HG02973 (cell line): ENCODE measurements around the gene RTP2.
A peak's percentile ranks its signal among the peaks of the same experiment; 100 is the strongest.
"Not testable (repeated sequence)": the region's sequence is repeated elsewhere in the genome, so short reads cannot be mapped to it uniquely, and the experiment has no call there.

Source experiments
- ATAC-seq: cut with Tn5 transposase; IDR thresholded peaks from one replicate; pipeline ENCODE4 v1.9.1; 2021; ENCODE audit warnings: moderate library complexity; ENCODE audit not compliant: unreplicated experiment

The RTP2 gene

GRCh38 chr3:187717572-187717971 lies 15.2 kb upstream of the RTP2 start:
- ATAC-seq, result no peak

GRCh38 chr3:187714404-187714979 lies 12.1 kb upstream of the RTP2 start:
- ATAC-seq, result peak; percentile 91

GRCh38 chr3:187713504-187713903 lies 11.1 kb upstream of the RTP2 start:
- no peak for ATAC-seq

- ATAC-seq, result no peak
These were observed 6.8 kb upstream of the RTP2 start for GRCh38 chr3:187709155-187709554.

- ATAC-seq, result no peak
These were observed 6.3 kb upstream of the RTP2 start for GRCh38 chr3:187708696-187709095.

GRCh38 chr3:187706971-187707370 lies 4.6 kb upstream of the RTP2 start:
- ATAC-seq, result no peak

GRCh38 chr3:187705164-187705563 lies 2.8 kb upstream of the RTP2 start:
- ATAC-seq, result no peak

- no peak for ATAC-seq
These were observed 2.1 kb downstream of the RTP2 start for GRCh38 chr3:187700249-187700648.

GRCh38 chr3:187698499-187699399 lies 3.6 kb downstream of the RTP2 start:
- no peak for ATAC-seq

- no peak for ATAC-seq
These were observed 6.3 kb downstream of the RTP2 start for GRCh38 chr3:187696021-187696420.

- ATAC-seq, result no peak
These were observed 6.9 kb downstream of the RTP2 start for GRCh38 chr3:187695449-187695848.

GRCh38 chr3:187694801-187695200 lies 7.6 kb downstream of the RTP2 start:
- ATAC-seq, result no peak

- ATAC-seq, result no peak
These were observed 8.9 kb downstream of the RTP2 start for GRCh38 chr3:187693431-187693830.

- no peak for ATAC-seq
These were observed 12.4 kb downstream of the RTP2 start for GRCh38 chr3:187689984-187690383.

- no peak for ATAC-seq
These were observed 15.6 kb downstream of the RTP2 start for GRCh38 chr3:187686621-187687273.

- ATAC-seq, result no peak
These were observed 16.4 kb downstream of the RTP2 start for GRCh38 chr3:187685948-187686347.

GRCh38 chr3:187684880-187685279 lies 17.5 kb downstream of the RTP2 start:
- no peak for ATAC-seq

GRCh38 chr3:187684444-187684843 lies 17.9 kb downstream of the RTP2 start:
- ATAC-seq, result no peak

GRCh38 chr3:187681756-187682155 lies 20.6 kb downstream of the RTP2 start:
- not testable (repeated sequence) for ATAC-seq

GRCh38 chr3:187679638-187680396 lies 22.5 kb downstream of the RTP2 start:
- peak; percentile 76 for ATAC-seq

GRCh38 chr3:187678726-187679268 lies 23.6 kb downstream of the RTP2 start:
- no peak for ATAC-seq
